Activated CD4-positive, alpha-beta T cell treated with anti-CD3 and anti-CD28 coated beads, Interleukin-10, Interleukin-2, amounts not matched to agents 100 ng/mL and 50 ng/mL, durations not matched to agents 16 hours and 8 hours (primary cell): ENCODE measurements around the gene WNT16.

Experiments used
- DNase-seq: peaks from one replicate; pipeline ENCODE4 v3.0.0-alpha.2; 2020

The WNT16 gene

GRCh38 chr7:121351682-121352081 lies 22.9 kb downstream of the WNT16 start:
- no peak for DNase-seq

GRCh38 chr7:121352323-121352722 lies 23.5 kb downstream of the WNT16 start:
- no peak for DNase-seq

DNA sequence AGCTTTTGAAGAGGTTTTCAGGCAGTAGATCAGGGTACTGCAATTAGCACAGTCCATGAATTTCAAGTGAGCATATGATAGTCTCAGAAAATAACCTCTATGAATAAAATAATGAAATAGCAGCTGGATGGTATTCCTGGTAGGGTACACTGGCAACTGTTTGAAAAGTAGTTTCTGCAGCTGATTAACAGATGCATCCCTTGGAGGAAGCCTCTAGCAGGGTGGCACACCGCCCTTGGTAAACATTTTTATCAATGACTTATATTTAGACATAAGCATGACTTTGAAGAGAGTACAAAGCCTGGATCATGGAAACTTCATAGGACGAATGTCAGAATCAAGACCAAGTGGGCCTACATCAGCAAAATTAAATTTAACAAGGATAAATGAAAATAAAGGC lies 26.8 kb downstream of the WNT16 start:
- DNase-seq: no peak

GRCh38 chr7:121360564-121360963 lies 31.8 kb downstream of the WNT16 start:
- no peak for DNase-seq

GRCh38 chr7:121366852-121367431 lies 38.1 kb downstream of the WNT16 start:
- peak; percentile 45 for DNase-seq

DNA sequence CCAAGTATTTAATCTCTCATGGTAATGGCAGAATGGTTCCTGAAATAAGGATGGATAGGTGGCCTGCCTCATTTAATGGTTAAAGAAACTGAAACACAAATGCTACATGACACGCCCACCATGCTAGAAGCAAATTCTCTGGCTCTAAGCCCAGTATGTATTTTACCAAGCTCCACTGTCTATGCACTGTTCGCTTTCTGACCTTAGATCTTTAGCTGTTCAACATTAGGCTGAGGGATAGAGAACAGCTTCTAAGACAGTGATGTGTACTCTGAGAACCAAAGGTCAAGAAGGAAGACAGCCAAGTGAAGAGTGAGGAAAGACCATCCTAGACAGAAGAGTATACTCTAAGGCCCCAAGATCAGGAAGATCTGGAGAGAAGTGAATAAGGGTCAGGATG lies 40.7 kb downstream of the WNT16 start:
- peak; percentile 9 for DNase-seq

DNA sequence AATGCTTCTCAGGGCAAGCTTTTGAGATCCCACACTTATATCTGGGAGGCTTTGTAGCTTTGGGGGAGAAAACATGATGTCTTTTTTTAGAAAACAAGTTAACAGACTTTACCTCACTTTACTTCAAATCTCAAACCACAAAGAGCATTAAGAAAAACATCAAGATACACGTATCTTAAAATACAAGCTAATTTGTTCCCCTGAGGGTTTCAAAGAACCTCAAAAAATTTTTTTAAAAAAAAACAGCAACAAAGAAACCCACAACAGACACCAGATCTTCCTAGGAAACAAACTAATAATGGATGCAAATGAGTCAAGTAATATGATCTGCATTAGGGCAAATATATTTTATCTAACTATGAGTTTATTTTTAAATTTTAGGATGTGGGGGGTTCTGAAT lies 42.6 kb downstream of the WNT16 start:
- DNase-seq: no peak

- no peak for DNase-seq
Observed at GRCh38 chr7:121371883-121372282, 43.1 kb downstream of the WNT16 start.

GRCh38 chr7:121372376-121373010 lies 43.7 kb downstream of the WNT16 start:
- DNase-seq: peak; percentile 70

- no peak for DNase-seq
Observed at GRCh38 chr7:121373177-121373576, 44.4 kb downstream of the WNT16 start.

GRCh38 chr7:121376979-121377378 lies 48.2 kb downstream of the WNT16 start:
- no peak for DNase-seq

DNA sequence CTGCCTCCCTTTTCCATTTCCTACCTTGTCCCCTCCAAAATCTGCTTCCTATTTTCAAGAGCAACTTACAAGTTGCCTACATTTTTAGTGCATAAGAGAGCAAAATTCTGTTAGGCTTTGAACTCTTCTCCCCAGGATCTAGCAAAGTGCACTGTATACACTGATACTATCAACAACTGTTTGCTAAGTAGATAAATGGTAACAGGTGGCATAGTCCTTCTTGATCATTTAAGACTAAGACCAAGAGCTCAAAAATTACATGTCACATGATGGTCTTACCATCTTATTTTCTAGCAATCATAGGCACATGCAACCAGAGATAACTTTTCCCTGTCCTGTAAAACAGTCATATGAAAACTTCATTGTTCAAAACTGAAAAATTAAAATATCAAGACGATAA lies 51.1 kb downstream of the WNT16 start:
- no peak for DNase-seq

DNA sequence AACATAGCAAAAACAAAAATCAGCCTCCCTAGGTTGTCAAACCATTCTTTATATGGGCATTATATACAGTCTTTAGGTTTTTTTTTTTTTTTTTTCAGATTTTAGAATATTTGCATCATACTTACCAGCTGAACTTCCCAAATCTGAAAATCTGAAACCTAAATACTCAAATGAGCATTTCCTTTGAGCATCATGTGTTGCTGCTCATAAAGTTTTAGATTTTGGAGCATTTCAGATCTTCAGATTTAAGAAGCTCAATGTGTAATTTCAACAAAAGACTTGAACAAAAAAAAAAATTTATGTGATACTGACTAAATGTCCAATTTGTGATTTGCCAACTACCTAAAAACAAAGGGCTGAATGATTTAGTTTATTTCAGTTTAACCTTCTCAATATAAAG lies 53.7 kb downstream of the WNT16 start:
- no peak for DNase-seq

GRCh38 chr7:121383235-121383910 lies 54.6 kb downstream of the WNT16 start:
- no peak for DNase-seq

- no peak for DNase-seq
Observed at GRCh38 chr7:121384265-121384664, 55.5 kb downstream of the WNT16 start.

GRCh38 chr7:121385056-121385799 lies 56.4 kb downstream of the WNT16 start:
- no peak for DNase-seq

GRCh38 chr7:121385800-121386179 lies 57.0 kb downstream of the WNT16 start:
- DNase-seq: no peak

- DNase-seq: no peak
Observed at GRCh38 chr7:121388950-121389349, 60.1 kb downstream of the WNT16 start.

DNA sequence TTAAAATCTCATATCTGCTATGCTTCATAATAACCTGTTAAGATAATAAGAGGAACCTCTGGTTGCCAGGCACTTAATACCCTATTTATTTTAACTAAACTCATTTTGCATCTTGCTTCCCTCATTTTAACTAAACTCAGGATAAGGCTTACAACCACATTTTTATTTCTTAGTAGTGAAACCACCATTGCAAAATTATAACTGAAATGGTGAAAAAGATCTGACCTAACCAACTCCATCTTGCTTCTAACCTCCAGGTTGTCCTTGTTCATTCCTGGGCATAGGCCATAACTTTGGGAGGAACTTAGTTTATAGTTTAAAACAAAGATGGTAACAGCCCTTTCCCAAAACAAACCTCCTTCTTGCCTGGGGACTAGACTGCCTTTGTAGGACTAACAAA lies 61.3 kb downstream of the WNT16 start:
- DNase-seq: no peak

- DNase-seq: no peak
Observed at GRCh38 chr7:121390617-121391016, 61.8 kb downstream of the WNT16 start.
